Gastrocnemius medialis (tissue), 4 donors: Measurements from ENCODE around the gene PRELID3B. TPM values are rescaled to one million over a fixed set of nuclear protein-coding genes. Genes with fewer than 3 reads are reported as not detected.
A peak's percentile ranks its signal among the peaks of the same experiment; 100 is the strongest.

ENCODE experiments used
- ATAC-seq, 2 donors: fragments of 150-250 bp; one replicate each; pipeline ENCODE4 v1.9.1; 2016
- DNase-seq, 2 donors: peaks; one replicate each; pipeline ENCODE4 v3.0.0-alpha.2; 2019
- H3K27ac ChIP-seq, 4 donors: fragments of 200-600 bp; sonication (generic); 1 replicate in 1 of 4; 2 replicates in 3 of 4; pipeline ENCODE4 v1.5.1; 2016 to 2018; ENCODE audit warnings: mild to moderate bottlenecking in 2 of 4, moderate library complexity in 1 of 4
- H3K27me3 ChIP-seq, 3 donors: fragments of 200-600 bp; sonication (generic) in 2 of 3; 1 replicate in 1 of 3; 2 replicates in 2 of 3; pipeline versions ENCODE4 v1.5.1 to v1.6.0; 2016 to 2019; ENCODE audit warnings: mild to moderate bottlenecking in 1 of 3, moderate library complexity in 1 of 3
- H3K36me3 ChIP-seq, 2 donors: fragments of 200-600 bp; sonication (generic) in 1 of 2; one replicate each; pipeline ENCODE4 v1.5.1; 2017 to 2018
- H3K4me1 ChIP-seq, 2 donors: fragments of 200-600 bp; sonication (generic) in 1 of 2; one replicate each; pipeline ENCODE4 v1.5.1; 2016 to 2017; ENCODE audit warnings: mild to moderate bottlenecking in 2 of 2
- H3K4me3 ChIP-seq, 4 donors: fragments of 200-600 bp; sonication (generic) in 3 of 4; 1 replicate in 1 of 4; 2 replicates in 3 of 4; pipeline ENCODE4 v1.5.1; 2016 to 2019; ENCODE audit warnings: mild to moderate bottlenecking in 2 of 4
- H3K9me3 ChIP-seq, 3 donors: fragments of 200-600 bp; sonication (generic) in 2 of 3; 1 replicate in 1 of 3; 2 replicates in 2 of 3; pipeline ENCODE4 v1.5.1; 2016 to 2019
- CTCF ChIP-seq, 5 experiments: fragments of 450-650 bp in 3 of 5; fragments of 200-600 bp in 2 of 5; sonication (generic) in 2 of 5; IDR thresholded peaks in 4 of 5; conservative IDR thresholded peaks in 1 of 5; 1 replicate in 4 of 5; 2 replicates in 1 of 5; pipeline ENCODE4 v1.5.1; 2016 to 2019; ENCODE audit warnings: antibody characterized with exemption in 5 of 5, mild to moderate bottlenecking in 3 of 5, moderate library complexity in 3 of 5
- POLR2A ChIP-seq, 2 donors: fragments of 450-650 bp; IDR thresholded peaks; one replicate each; pipeline ENCODE4 v1.6.1; 2017; ENCODE audit warnings: antibody characterized with exemption in 2 of 2, mild to moderate bottlenecking in 2 of 2, moderate library complexity in 2 of 2
- in situ Hi-C, 4 donors: fragments of 200-750 bp; cut with MboI; loops; one replicate each; pipeline versions ENCODE4 v1.15.0 to v1.8.0; 2017; ENCODE audit warnings: low sequenced_read_pairs in 4 of 4
- intact Hi-C: fragments of 100-400 bp; cut with DNase I; formaldehyde crosslinking; loops from one replicate; pipeline ENCODE4 v1.15.1; 2023; ENCODE audit warnings: low total_unique reads
- total RNA-seq, 4 donors: library from RNA; depleted of rRNA; stranded (reverse); fragments of >200 nt; gene quantifications; one replicate each; pipeline versions ENCODE4 v1.1.0 to v1.2.3, GENCODE V29; 2016

The PRELID3B gene
- total RNA-seq, 4 donors from 2014 or later = 31.6 to 41.3 (median 35.1) TPM

GRCh38 chr20:59071216-59071615 lies 28.6 kb upstream of the PRELID3B start:
- DNase-seq (no peak), ATAC-seq (no peak)
- Histone ChIP-seq H3K27ac (no peak overlapping the region), H3K4me1 (no peaks in the 10 kb centered on the region), H3K27me3 (peaks cover 0 to 6% (median 0%) of the 10 kb centered on the region in 3 donors), H3K4me3 (no peak overlapping the region), H3K9me3 (no peaks in the 10 kb centered on the region), H3K36me3 (no peaks in the 10 kb centered on the region)
- intact Hi-C loops (no loop called here), in situ Hi-C loops (loop anchor here in 1 of 4 donors (25.0 kb wide), 1 partner anchor 341 kb away; no protein-coding TSS in a partner anchor)
- TF ChIP-seq CTCF (IDR thresholded peaks at IDR 0.05 in 4 of 5, conservative IDR thresholded peaks at IDR 0.05 in 1 of 5) = no peak
- TF ChIP-seq POLR2A (IDR thresholded peaks at IDR 0.05) = no peak

- Histone ChIP-seq H3K36me3 (no peaks in the 10 kb centered on the region), H3K4me1 (no peaks in the 10 kb centered on the region), H3K4me3 (no peak overlapping the region), H3K9me3 (no peaks in the 10 kb centered on the region), H3K27ac (no peak overlapping the region), H3K27me3 (no peaks in the 10 kb centered on the region)
- DNase-seq (no peak), ATAC-seq (no peak)
- in situ Hi-C loops (loop anchor here in 1 of 4 donors (25.0 kb wide), 1 partner anchor 343 kb away; no protein-coding TSS in a partner anchor), intact Hi-C loops (no loop called here)
- no peak for TF ChIP-seq POLR2A (IDR thresholded peaks at IDR 0.05)
Observed at GRCh38 chr20:59069026-59069425, 26.4 kb upstream of the PRELID3B start.

GRCh38 chr20:59068534-59068933 lies 25.9 kb upstream of the PRELID3B start:
- intact Hi-C loops = no loop called here
- no peaks in the 10 kb centered on the region for H3K36me3 ChIP-seq
- DNase-seq (no peak), ATAC-seq (no peak)
- H3K4me3 ChIP-seq = no peak overlapping the region
- no peaks in the 10 kb centered on the region for H3K9me3 ChIP-seq
- no peak overlapping the region for H3K27ac ChIP-seq
- no peaks in the 10 kb centered on the region for H3K4me1 ChIP-seq
- TF ChIP-seq POLR2A (IDR thresholded peaks at IDR 0.05) (no peak), CTCF (IDR thresholded peaks at IDR 0.05 in 4 of 5, conservative IDR thresholded peaks at IDR 0.05 in 1 of 5) (no peak)
- H3K27me3 ChIP-seq = no peaks in the 10 kb centered on the region
- in situ Hi-C loops = loop anchor here in 1 of 4 donors (25.0 kb wide), 1 partner anchor 344 kb away; no protein-coding TSS in a partner anchor

- Histone ChIP-seq H3K27ac (peak overlapping the region in 2 of 4 donors; percentile 29 to 36), H3K9me3 (no peaks in the 10 kb centered on the region), H3K4me3 (peak overlapping the region in 1 of 4 donors; percentile 10), H3K27me3 (no peaks in the 10 kb centered on the region), H3K4me1 (no peaks in the 10 kb centered on the region), H3K36me3 (no peaks in the 10 kb centered on the region)
- DNase-seq (no peak), ATAC-seq (no peak)
- intact Hi-C loops (no loop called here), in situ Hi-C loops (loop anchor here in 1 of 4 donors (25.0 kb wide), 1 partner anchor 348 kb away; no protein-coding TSS in a partner anchor)
- no peak for TF ChIP-seq POLR2A (IDR thresholded peaks at IDR 0.05)
- no peak for TF ChIP-seq CTCF (IDR thresholded peaks at IDR 0.05 in 4 of 5, conservative IDR thresholded peaks at IDR 0.05 in 1 of 5)
Observed at GRCh38 chr20:59064214-59064722, 21.7 kb upstream of the PRELID3B start.

GRCh38 chr20:59063358-59064213 lies 21.0 kb upstream of the PRELID3B start:
- DNase-seq (no peak), ATAC-seq (peak; percentile 33 to 39)
- Histone ChIP-seq H3K4me1 (no peaks in the 10 kb centered on the region), H3K27me3 (no peaks in the 10 kb centered on the region), H3K9me3 (no peaks in the 10 kb centered on the region), H3K4me3 (peak overlapping the region in 1 of 4 donors; percentile 10), H3K27ac (peak overlapping the region in 3 of 4 donors; percentile 18 to 36 (median 32)), H3K36me3 (no peaks in the 10 kb centered on the region)
- in situ Hi-C loops = loop anchor here in 1 of 4 donors (25.0 kb wide), 1 partner anchor 349 kb away; no protein-coding TSS in a partner anchor
- intact Hi-C loops = no loop called here
- no peak for TF ChIP-seq POLR2A (IDR thresholded peaks at IDR 0.05)
- no peak for TF ChIP-seq CTCF (IDR thresholded peaks at IDR 0.05 in 4 of 5, conservative IDR thresholded peaks at IDR 0.05 in 1 of 5)
